SK-N-SH (cell line): Measurements from ENCODE around the gene ADISSP. TPM values are rescaled to one million over a fixed set of nuclear protein-coding genes. Genes with fewer than 3 reads are reported as not detected.
A peak's percentile ranks its signal among the peaks of the same experiment; 100 is the strongest.

Experiments
- CTCF ChIA-PET: fragments of 300-600, 350-600 bp; formaldehyde crosslinking; extraction: SDS; loops from one replicate; lab custom pipeline; 2021; lab: Yijun Ruan, JAX
- POLR2A ChIA-PET: fragments of 350-600 bp; sonication (Branson Sonifier 250); formaldehyde crosslinking; extraction: SDS; loops from one replicate; lab custom pipeline; 2020; ENCODE audit warnings: antibody characterized with exemption, inconsistent platforms; lab: Yijun Ruan, JAX
- DNase-seq: peaks from one replicate; pipeline ENCODE4 v3.0.0; 2012
- H2AFZ ChIP-seq: fragments of 200-600 bp; sonication (generic); 2 replicates; pipeline ENCODE4 v1.8.1; 2016; ENCODE audit warnings: antibody characterized with exemption, mild to moderate bottlenecking, low read depth
- H3F3A ChIP-seq: fragments of 200-600 bp; sonication (generic); replicated peaks from 2 replicates; pipeline ENCODE3; 2016; ENCODE audit warnings: antibody characterized with exemption, mild to moderate bottlenecking; ENCODE audit not compliant: insufficient read depth
- H3K27ac ChIP-seq, 2 experiments: fragments of 200-500 bp in 1 of 2; fragments of 200-600 bp in 1 of 2; sonication (Bioruptor generic) in 1 of 2; sonication (generic), shearing (Covaris generic) in 1 of 2; 2 replicates each; pipeline versions ENCODE4 v1.5.1 to v1.6.1; 2014 to 2016; ENCODE audit warnings: low read depth in 2 of 2, inconsistent platforms in 1 of 2, low read length in 1 of 2, mild to moderate bottlenecking in 1 of 2, mixed read lengths in 1 of 2
- H3K27me3 ChIP-seq: fragments of 200-600 bp; sonication (generic), shearing (Covaris generic); 2 replicates; pipeline ENCODE4 v1.6.1; 2016; ENCODE audit warnings: mixed run types; ENCODE audit not compliant: insufficient read depth
- H3K36me3 ChIP-seq, 2 experiments: fragments of 200-500 bp in 1 of 2; fragments of 200-600 bp in 1 of 2; sonication (Bioruptor generic) in 1 of 2; sonication (generic) in 1 of 2; replicated peaks in 1 of 2; 2 replicates each; pipeline versions ENCODE3 to v1.5.1; 2014 to 2016; ENCODE audit warnings: low read length in 1 of 2, mild to moderate bottlenecking in 1 of 2; ENCODE audit not compliant: insufficient read depth in 2 of 2, control insufficient read depth in 1 of 2
- H3K4me1 ChIP-seq, 2 experiments: fragments of 200-500 bp in 1 of 2; fragments of 200-600 bp in 1 of 2; sonication (Bioruptor generic) in 1 of 2; sonication (generic), shearing (Covaris generic) in 1 of 2; 2 replicates each; pipeline versions ENCODE4 v1.5.1 to v1.6.1; 2014 to 2016; ENCODE audit warnings: low read depth in 1 of 2, low read length in 1 of 2, mixed run types in 1 of 2; ENCODE audit not compliant: insufficient read depth in 2 of 2, control insufficient read depth in 1 of 2
- H3K4me2 ChIP-seq: fragments of 200-600 bp; sonication (generic), shearing (Covaris generic); 2 replicates; pipeline ENCODE4 v1.6.1; 2017; ENCODE audit warnings: mixed run types
- H3K4me3 ChIP-seq, 2 experiments: fragments of 200-500 bp in 1 of 2; fragments of 200-600 bp in 1 of 2; sonication (Bioruptor generic) in 1 of 2; sonication (generic), shearing (Covaris generic) in 1 of 2; 2 replicates each; pipeline versions ENCODE4 v1.5.1 to v1.8.1; 2014 to 2016; ENCODE audit warnings: low read depth in 2 of 2, inconsistent platforms in 1 of 2, low read length in 1 of 2, mild to moderate bottlenecking in 1 of 2, mixed read lengths in 1 of 2, moderate library complexity in 1 of 2
- H3K79me2 ChIP-seq: fragments of 200-600 bp; sonication (generic); 2 replicates; pipeline ENCODE4 v1.8.1; 2017; ENCODE audit warnings: mild to moderate bottlenecking; ENCODE audit not compliant: insufficient read depth
- H3K9ac ChIP-seq: fragments of 200-600 bp; sonication (generic); 2 replicates; pipeline ENCODE4 v1.6.1; 2017; ENCODE audit warnings: mixed run types
- H3K9me2 ChIP-seq: fragments of 200-600 bp; sonication (generic); 2 replicates; pipeline ENCODE4 v1.6.1; 2017; ENCODE audit warnings: mixed run types
- H3K9me3 ChIP-seq: fragments of 200-600 bp; sonication (generic); 2 replicates; pipeline ENCODE4 v1.6.1; 2017; ENCODE audit warnings: mixed run types, mild to moderate bottlenecking, moderate library complexity
- H4K20me1 ChIP-seq: fragments of 200-600 bp; sonication (generic); 2 replicates; pipeline ENCODE4 v1.6.1; 2017; ENCODE audit warnings: mild to moderate bottlenecking, mixed run types; ENCODE audit not compliant: insufficient read depth
- CTCF ChIP-seq: fragments of 200-600 bp; sonication (generic); IDR thresholded peaks from 2 replicates; pipeline ENCODE4 v1.6.1; 2017; ENCODE audit warnings: antibody characterized with exemption, mild to moderate bottlenecking, moderate library complexity
- ELF1 ChIP-seq: IDR thresholded peaks from 2 replicates; pipeline ENCODE4 v1.4.0; 2012
- FOSL2 ChIP-seq: IDR thresholded peaks from 2 replicates; pipeline ENCODE4 v1.4.0; 2012; ENCODE audit warnings: low read depth, mild to moderate bottlenecking, moderate library complexity, borderline replicate concordance
- FOXJ3 ChIP-seq: sonication (generic); formaldehyde crosslinking; IDR thresholded peaks from 2 replicates; pipeline ENCODE4 v1.5.1; 2020; ENCODE audit warnings: mild to moderate bottlenecking, missing genetic modification reagents
- GATA2 ChIP-seq: sonication (generic); formaldehyde crosslinking; IDR thresholded peaks from 2 replicates; pipeline ENCODE4 v1.5.0; 2020; ENCODE audit warnings: mild to moderate bottlenecking, missing genetic modification reagents
- PBX3 ChIP-seq: IDR thresholded peaks from 2 replicates; pipeline ENCODE4; 2012
- POLR2AphosphoS5 ChIP-seq: IDR thresholded peaks from 2 replicates; pipeline ENCODE4 v1.6.1; 2012; ENCODE audit warnings: low read depth, low read length
- SMC3 ChIP-seq: IDR thresholded peaks from 2 replicates; pipeline ENCODE4 v1.6.1; 2012; ENCODE audit warnings: low read depth, low read length, improper control_type of control experiment
- TCF12 ChIP-seq: IDR thresholded peaks from 2 replicates; pipeline ENCODE4 v1.4.0; 2012
- USF1 ChIP-seq: IDR thresholded peaks from 2 replicates; pipeline ENCODE4 v1.4.0; 2012; ENCODE audit warnings: low read depth, borderline replicate concordance
- ZBTB33 ChIP-seq: IDR thresholded peaks from 2 replicates; pipeline ENCODE4 v1.4.0; 2012; ENCODE audit warnings: low read depth, borderline replicate concordance
- WGBS: methylation state at CpG from one replicate; pipeline ENCODE4 v1.1.6; 2017; ENCODE audit warnings: low lambda C conversion rate; 5-methylcytosine and 5-hydroxymethylcytosine counted together
- polyA plus RNA-seq, 3 experiments: library from polyadenylated mRNA; depleted of rRNA; stranded (reverse); fragments of >200 nt; gene quantifications; 2 replicates each; pipeline ENCODE4 v1.2.3, GENCODE V29; 2012

The ADISSP gene
- polyA plus RNA-seq, 1 of the 3 experiments (the other 2 are of a cell fraction), result 73.9 TPM

- Histone ChIP-seq H3F3A (no peaks in the 10 kb centered on the region), H3K4me3 (no peak overlapping the region), H2AFZ (no peak overlapping the region), H3K79me2 (no peaks in the 10 kb centered on the region), H3K9ac (no peak overlapping the region), H3K27ac (no peak overlapping the region), H3K27me3 (no peaks in the 10 kb centered on the region), H3K4me2 (no peak overlapping the region), H3K9me2 (no peaks in the 10 kb centered on the region), H3K9me3 (no peaks in the 10 kb centered on the region), H3K36me3 (no peaks in the 10 kb centered on the region), H4K20me1 (no peaks in the 10 kb centered on the region), H3K4me1 (peaks cover 0 to 25% of the 10 kb centered on the region in 2 experiments; a peak in 1 of 4 replicates)
- CTCF ChIA-PET, result interaction anchor here (1.0 to 1.6 kb wide), 3 partner anchors 27 to 38 kb away, joined by 3 to 5 read pairs (median 3); partner anchors contain the start of gene SPEF1
- 82% methylated on average over 2 of the region's 2 CpGs for WGBS
- POLR2A ChIA-PET, result no interaction called here
- DNase-seq, result no peak
- no peak for TF ChIP-seq FOSL2
- no peak for TF ChIP-seq GATA2 (CRISPR knock-in tag)
- no peak for TF ChIP-seq SMC3
- no peak for TF ChIP-seq ZBTB33
- no peak for TF ChIP-seq POLR2AphosphoS5
Observed at GRCh38 chr20:3743251-3743650, 24.3 kb downstream of the ADISSP start.

GRCh38 chr20:3741836-3742458 is 25.6 kb downstream of the ADISSP start:
- no peaks in the 10 kb centered on the region for H3K9me2 ChIP-seq
- TF ChIP-seq ZBTB33 (no peak), CTCF (no peak), TCF12 (no peak), PBX3 (no peak), USF1 (no peak), ELF1 (no peak), FOXJ3 (CRISPR knock-in tag) (no peak)
- H3K36me3 ChIP-seq, result no peaks in the 10 kb centered on the region
- H3K4me3 ChIP-seq, result no peak overlapping the region
- peaks cover 0 to 25% of the 10 kb centered on the region in 2 experiments; a peak in 1 of 4 replicates for H3K4me1 ChIP-seq
- no peaks in the 10 kb centered on the region for H4K20me1 ChIP-seq
- WGBS, result 45% methylated on average over 5 of the region's 7 CpGs
- ChIA-PET CTCF (interaction anchor here (0.9 to 3.5 kb wide), 6 partner anchors 9 to 76 kb away, joined by 3 to 25 read pairs (median 7); no protein-coding TSS in a partner anchor), POLR2A (no interaction called here)
- H3K9ac ChIP-seq, result no peak overlapping the region
- DNase-seq, result peak; percentile 58
- no peak overlapping the region for H3K4me2 ChIP-seq
- H2AFZ ChIP-seq, result no peak overlapping the region
- H3F3A ChIP-seq, result no peaks in the 10 kb centered on the region
- H3K9me3 ChIP-seq, result no peaks in the 10 kb centered on the region
- H3K27me3 ChIP-seq, result no peaks in the 10 kb centered on the region
- no peak overlapping the region for H3K27ac ChIP-seq
- H3K79me2 ChIP-seq, result no peaks in the 10 kb centered on the region
